Measurements from ENCODE around the gene SFMBT2.

SFMBT2 gene

DNA sequence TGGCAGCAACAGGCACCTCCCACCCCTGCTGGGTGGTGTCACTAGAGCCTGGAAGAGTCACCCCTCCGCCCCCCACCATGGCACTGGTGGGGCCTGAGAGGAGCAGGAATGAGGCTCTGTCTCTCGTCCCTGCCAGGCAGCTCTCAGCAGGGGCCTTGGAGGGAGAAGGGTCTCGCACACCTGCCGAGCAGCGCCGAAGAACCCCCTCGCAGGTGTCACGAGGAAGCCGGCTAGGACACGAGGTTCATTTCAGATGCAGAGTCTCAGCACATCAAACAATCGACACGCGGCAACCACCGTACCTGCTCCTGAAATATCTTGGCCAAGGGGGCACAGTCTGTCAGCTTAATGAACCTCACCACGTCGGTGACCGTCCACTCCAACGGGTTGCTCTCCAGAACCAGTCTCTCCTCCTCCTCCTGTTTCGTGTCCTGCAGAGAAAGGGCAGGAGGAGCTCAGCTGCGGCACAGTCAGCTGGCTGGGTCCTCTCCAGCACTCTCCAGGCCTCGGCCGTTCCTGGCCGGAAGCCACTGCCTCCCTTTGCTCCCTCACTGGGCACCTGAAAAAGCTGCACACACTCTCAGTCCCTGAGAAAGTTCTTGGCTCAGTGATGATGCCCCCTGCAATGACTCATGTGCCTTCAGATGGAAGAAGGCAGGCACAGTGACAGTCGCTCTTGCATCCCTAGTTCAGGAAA lies 240.1 kb downstream of the SFMBT2 start:
- peak in 1 of 2 donors; percentile 14 for DNase-seq

- no peak for DNase-seq
Measured at GRCh38 chr10:7168414-7168813, 242.4 kb downstream of the SFMBT2 start.

DNA sequence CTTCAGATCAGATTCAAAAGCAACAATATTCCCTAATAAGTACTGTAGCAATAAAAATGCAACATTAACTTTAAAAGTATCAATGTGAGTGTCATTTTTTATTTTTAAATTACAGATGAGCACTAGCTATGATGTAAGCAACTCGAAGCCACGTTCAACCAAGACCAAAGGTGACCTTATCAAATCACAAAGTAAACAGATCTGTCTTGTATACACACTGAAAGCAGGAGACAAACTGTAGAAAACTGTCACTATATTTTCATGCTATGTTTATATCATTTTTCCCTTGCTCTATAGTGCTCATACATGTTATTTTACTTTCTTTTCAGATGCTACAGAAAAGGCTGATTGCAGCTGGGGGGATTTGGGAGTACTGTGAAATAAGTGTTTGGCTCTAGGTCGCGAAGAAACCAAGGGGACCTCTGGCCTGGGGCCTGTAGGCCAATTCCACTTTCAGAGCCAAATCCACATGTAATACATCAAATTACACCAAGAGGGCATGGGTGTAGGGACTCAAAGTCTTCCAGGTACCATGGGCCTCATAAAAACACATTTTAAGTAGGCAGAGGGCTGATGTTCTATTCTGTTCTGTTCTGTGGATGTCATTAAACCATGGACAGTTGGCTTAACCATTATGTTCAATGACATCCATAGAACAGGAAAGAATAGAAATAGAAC lies 245.2 kb downstream of the SFMBT2 start:
- DNase-seq, result no peak

- DNase-seq, result no peak
Measured at GRCh38 chr10:7164955-7165354, 245.9 kb downstream of the SFMBT2 start.

GRCh38 chr10:7162331-7162730 lies 248.5 kb downstream of the SFMBT2 start:
- no peak for DNase-seq

DNA sequence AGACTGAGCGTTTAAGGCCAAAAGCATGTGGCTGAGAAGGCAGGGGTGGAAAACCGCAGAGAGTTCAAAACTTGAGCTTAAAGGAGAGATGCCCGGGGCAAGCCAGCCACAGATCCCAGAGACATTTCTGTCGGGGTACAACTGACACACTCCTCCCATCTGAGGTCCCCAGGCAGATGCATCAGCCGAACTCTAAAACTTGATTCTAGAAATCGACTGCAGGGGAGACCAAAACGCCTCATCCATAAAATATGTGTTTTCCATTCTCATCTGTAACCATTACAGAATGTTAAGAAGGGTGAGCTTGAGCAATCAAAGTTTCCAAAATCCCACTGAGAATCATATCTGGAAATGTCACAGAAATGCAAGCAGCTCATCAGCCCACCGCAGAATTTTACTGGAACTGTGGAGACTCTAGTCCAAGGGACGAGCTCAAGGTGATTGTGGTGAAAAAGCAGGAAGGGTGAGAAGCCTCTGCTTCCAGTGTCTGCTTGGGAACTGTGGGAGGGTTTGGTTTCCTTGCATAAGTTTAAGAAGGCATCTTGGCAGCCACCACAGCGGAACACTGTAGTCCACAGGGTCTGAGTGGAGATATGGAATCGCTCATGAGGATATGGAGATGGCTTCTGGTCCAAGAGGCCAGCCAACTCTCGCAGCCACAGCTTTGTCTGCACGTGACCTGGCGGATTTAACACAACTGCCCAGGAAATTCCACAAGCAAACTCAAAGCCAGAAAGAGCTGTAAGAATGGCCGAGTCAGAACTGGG lies 249.2 kb downstream of the SFMBT2 start:
- no peak for DNase-seq

DNA sequence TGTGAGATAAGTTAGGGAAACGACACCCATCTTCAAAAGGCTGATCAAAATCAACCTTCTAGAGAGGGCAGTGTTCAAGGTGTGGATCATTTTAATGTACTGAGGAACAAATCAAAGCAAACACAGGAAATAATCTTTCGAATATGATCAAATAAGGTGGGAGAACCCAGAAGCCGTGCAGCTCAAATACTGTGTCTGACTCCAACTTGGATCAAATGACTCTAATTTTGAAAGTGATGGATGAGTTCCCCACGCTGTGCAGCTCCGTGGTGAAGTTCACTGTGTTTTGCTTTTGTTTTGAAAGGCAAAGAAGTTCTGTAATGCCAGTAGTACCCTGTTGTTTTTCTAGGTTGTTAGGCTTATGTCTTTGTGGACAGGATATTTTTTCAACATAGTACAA lies 250.9 kb downstream of the SFMBT2 start:
- no peak for DNase-seq

DNA sequence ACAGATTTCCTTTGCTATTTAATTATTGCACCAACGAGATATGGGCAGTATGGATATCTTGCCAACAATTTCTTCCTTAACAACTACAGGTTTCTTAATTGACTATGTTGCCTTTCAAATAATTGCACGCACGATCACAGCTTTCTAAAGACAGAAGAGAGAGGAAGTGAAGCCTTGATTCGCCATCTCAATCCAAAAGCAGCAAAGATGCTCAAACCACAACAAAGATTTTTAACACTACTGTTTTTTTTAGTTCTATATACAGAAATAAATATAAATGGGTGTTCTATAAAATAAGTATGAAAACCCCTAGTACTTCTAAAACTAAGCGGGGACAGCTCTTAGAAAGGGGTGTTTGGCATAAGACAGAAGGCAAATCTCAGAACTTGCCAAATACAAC lies 251.3 kb downstream of the SFMBT2 start:
- DNase-seq, result no peak

- no peak for DNase-seq
Measured at GRCh38 chr10:7157091-7157490, 253.7 kb downstream of the SFMBT2 start.

- no peak for DNase-seq
Measured at GRCh38 chr10:7153750-7154149, 257.1 kb downstream of the SFMBT2 start.

DNA sequence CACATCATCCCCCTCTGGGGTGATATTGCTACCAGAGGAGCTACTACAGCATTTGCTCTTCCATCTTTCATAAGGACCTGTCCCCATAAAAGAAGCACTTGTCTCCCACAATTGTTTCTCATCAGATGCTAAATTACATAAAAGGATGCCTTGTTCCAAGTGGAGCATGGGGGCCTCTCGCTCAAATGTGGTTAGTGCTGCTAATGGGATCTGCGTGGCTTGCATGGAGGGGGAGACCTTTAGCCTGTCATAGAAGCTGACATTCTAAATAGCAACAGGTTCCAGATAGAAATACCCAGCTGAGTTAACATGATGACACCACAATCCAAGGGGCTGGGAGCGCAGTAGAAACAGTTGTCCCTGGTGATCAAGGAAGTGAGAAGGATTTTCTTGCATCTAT lies 257.9 kb downstream of the SFMBT2 start:
- no peak for DNase-seq

DNA sequence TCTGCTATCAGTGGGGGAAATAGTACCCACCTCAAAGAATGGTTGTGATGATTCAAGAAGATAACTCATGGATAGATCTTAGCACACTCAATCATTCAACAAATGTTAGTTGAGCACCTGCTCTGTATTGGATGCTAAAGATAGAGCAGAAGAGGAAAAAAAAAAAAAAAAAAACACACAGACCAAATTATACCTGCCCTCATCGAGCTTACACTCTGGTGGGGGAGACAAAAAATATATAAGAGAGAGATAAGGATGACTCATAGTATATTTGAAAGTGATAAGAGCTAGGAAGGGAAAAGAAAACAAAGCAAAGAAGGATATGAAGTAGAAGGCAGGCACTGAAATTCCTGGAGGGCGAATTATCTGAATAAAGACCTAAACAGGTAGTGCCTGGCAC lies 258.5 kb downstream of the SFMBT2 start:
- no peak for DNase-seq

DNA sequence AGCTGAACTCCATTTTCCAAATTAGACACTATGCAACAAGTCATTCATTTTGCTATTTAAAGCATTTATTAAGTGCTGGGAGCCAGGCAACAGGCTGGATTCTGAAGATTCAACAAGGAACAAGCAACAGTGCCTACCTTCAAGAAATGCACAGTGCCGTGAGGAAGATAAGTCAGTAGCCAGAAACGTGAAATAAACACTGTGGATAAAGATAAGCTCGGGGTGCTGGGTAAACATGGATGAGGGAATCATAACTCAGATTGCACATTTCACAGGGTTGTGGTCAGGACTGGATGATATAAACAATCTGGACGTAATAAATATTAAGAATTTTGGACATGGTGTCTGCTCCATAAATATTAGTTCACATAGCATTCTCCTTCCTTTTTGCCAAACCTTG lies 259.3 kb downstream of the SFMBT2 start:
- DNase-seq, result no peak

GRCh38 chr10:7150349-7150748 lies 260.5 kb downstream of the SFMBT2 start:
- DNase-seq, result no peak

DNA sequence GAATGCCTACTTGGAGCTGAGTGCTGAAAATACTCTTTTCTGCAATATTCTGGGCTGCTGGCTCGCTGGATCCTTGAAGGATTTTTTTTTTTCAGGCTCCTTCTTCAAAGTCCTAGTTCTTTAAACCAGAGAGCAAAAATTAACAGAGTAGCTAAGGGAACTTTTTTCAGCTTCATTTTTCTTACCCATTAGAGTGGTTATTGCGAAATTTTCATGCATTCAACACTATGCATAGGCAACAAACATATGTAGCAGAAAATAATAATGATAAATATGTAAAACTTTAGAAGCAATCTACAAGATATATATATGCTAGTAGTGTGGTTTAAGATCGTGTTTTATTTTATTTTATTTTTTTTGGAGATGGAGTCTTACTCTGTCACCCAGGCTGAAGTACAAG lies 264.6 kb downstream of the SFMBT2 start:
- DNase-seq, result no peak

GRCh38 chr10:7136016-7136415 lies 274.8 kb downstream of the SFMBT2 start:
- DNase-seq, result no peak

GRCh38 chr10:7135188-7135587 lies 275.6 kb downstream of the SFMBT2 start:
- DNase-seq, result no peak

DNA sequence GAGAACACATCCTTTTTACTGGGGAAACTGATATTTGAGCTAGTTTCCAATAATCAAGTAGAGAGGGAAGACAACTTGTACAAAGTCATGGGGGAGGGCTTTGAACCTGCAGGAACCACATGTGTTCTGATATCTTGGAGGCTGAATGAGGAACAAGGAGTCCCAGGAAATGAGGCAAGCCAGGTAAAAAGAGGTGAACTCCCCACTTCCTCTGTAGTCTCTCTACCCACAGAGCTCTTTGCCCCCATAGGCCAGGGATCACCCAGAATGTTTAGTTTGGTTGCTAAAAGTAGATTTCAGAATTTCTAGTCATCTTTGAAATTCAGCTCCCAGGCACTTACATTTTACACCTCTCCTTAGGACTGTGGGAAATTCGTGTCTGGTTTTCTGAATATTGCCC lies 276.4 kb downstream of the SFMBT2 start:
- DNase-seq, result no peak

DNA sequence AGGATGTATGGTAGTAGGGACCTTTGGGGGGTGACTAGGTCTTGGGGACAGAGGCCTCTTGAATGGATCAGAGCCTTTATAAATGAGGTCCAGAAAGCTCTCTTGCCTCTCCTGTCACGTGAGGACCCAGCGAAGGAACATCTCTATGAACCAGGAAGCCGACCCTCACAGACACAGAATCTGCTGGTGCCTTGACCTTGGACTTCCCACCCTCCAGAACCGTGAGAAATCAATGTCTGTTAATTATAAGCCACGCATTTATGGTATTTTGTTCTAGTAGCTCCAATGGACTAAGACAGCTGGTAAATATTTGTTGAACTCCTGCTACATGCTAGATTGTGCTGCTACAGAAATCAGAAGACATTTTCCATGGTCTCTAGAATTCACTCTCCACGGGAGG lies 276.9 kb downstream of the SFMBT2 start:
- DNase-seq, result no peak

DNA sequence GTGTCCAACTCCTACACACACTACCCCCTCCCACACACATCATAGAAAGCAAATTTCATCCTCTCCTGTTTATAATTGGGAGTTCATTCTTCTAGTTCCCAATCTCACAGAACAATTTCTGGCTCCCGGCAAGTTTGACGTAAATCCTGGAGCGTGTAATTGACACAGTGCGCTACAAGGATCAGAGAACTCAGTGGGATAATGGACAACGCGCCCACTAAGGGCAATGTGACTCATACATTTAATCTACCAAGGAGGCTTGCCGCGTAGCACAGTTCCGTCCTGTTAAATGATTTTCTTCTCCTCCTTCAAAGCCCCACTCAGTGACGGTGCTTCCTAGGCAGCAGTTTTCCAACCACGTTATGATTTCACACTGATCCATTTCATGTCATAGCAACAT lies 277.6 kb downstream of the SFMBT2 start:
- DNase-seq, result no peak

- no peak for DNase-seq
Measured at GRCh38 chr10:7130191-7130911, 280.5 kb downstream of the SFMBT2 start.

GRCh38 chr10:7123774-7124173 lies 287.1 kb downstream of the SFMBT2 start:
- no peak for DNase-seq

- no peak for DNase-seq
Measured at GRCh38 chr10:7122561-7122960, 288.3 kb downstream of the SFMBT2 start.
